Right atrium auricular region (tissue), 2 donors: ENCODE data around the gene XNDC1N. TPM values are rescaled to one million over a fixed set of nuclear protein-coding genes. Genes with fewer than 3 reads are reported as not detected.

Experiments
- DNase-seq: peaks from one replicate; pipeline ENCODE4 v3.0.0-alpha.2; 2019; ENCODE audit warnings: low spot score
- H3K27ac ChIP-seq, 2 donors: fragments of 200-600 bp; sonication (generic); 1 replicate in 1 of 2; 2 replicates in 1 of 2; pipeline ENCODE4 v1.5.1; 2016 to 2019
- H3K27me3 ChIP-seq, 2 donors: fragments of 200-600 bp; sonication (generic); one replicate each; pipeline versions ENCODE4 v1.5.1 to v1.6.0; 2017 to 2019
- H3K36me3 ChIP-seq: fragments of 200-600 bp; sonication (generic); one replicate; pipeline ENCODE4 v1.5.1; 2016
- H3K4me1 ChIP-seq, 2 donors: fragments of 200-600 bp; sonication (generic); one replicate each; pipeline versions ENCODE4 v1.5.1 to v1.6.0; 2017 to 2019
- H3K4me3 ChIP-seq, 2 donors: fragments of 200-600 bp; sonication (generic); 1 replicate in 1 of 2; 2 replicates in 1 of 2; pipeline ENCODE4 v1.5.1; 2017 to 2019; ENCODE audit warnings: mild to moderate bottlenecking in 1 of 2, moderate library complexity in 1 of 2
- H3K9me3 ChIP-seq, 2 donors: fragments of 200-600 bp; sonication (generic); one replicate each; pipeline ENCODE4 v1.5.1; 2019
- CTCF ChIP-seq, 2 donors: fragments of 200-600 bp; sonication (generic); IDR thresholded peaks; one replicate each; pipeline ENCODE4 v1.5.1; 2019; ENCODE audit warnings: antibody characterized with exemption in 2 of 2
- total RNA-seq, 2 donors: library from RNA; depleted of rRNA; stranded (reverse); fragments of >200 nt; gene quantifications; one replicate each; pipeline ENCODE4 v1.1.0, GENCODE V29; 2016

The XNDC1N gene
- total RNA-seq, 2 donors from 2014 or later: 1.4 to 1.5 TPM

GRCh38 chr11:71949034-71949433 is 20.6 kb upstream of the XNDC1N start:
- peaks cover 0 to 19% of the 10 kb centered on the region in 2 donors for H3K4me1 ChIP-seq
- DNase-seq: no peak
- no peak for TF ChIP-seq CTCF (IDR thresholded peaks at IDR 0.05)
- H3K4me3 ChIP-seq: no peak overlapping the region
- no peaks in the 10 kb centered on the region for H3K36me3 ChIP-seq
- no peak overlapping the region for H3K27ac ChIP-seq
- H3K27me3 ChIP-seq: no peaks in the 10 kb centered on the region
- no peaks in the 10 kb centered on the region for H3K9me3 ChIP-seq

GRCh38 chr11:71948314-71949027 is 20.1 kb upstream of the XNDC1N start:
- TF ChIP-seq CTCF (IDR thresholded peaks at IDR 0.05): no peak
- Histone ChIP-seq H3K9me3 (no peaks in the 10 kb centered on the region), H3K27me3 (no peaks in the 10 kb centered on the region), H3K4me1 (peaks cover 0 to 19% of the 10 kb centered on the region in 2 donors), H3K4me3 (no peak overlapping the region), H3K27ac (no peak overlapping the region), H3K36me3 (no peaks in the 10 kb centered on the region)
- DNase-seq: no peak

GRCh38 chr11:71947498-71947897 is 19.1 kb upstream of the XNDC1N start:
- H3K4me1 ChIP-seq: peaks cover 0 to 19% of the 10 kb centered on the region in 2 donors
- no peak overlapping the region for H3K4me3 ChIP-seq
- DNase-seq: no peak
- no peak for TF ChIP-seq CTCF (IDR thresholded peaks at IDR 0.05)
- H3K9me3 ChIP-seq: no peaks in the 10 kb centered on the region
- no peaks in the 10 kb centered on the region for H3K36me3 ChIP-seq
- H3K27me3 ChIP-seq: no peaks in the 10 kb centered on the region
- no peak overlapping the region for H3K27ac ChIP-seq

- DNase-seq: no peak
- TF ChIP-seq CTCF (IDR thresholded peaks at IDR 0.05): no peak
- no peak overlapping the region for H3K4me3 ChIP-seq
- no peaks in the 10 kb centered on the region for H3K27me3 ChIP-seq
- no peak overlapping the region for H3K27ac ChIP-seq
- no peaks in the 10 kb centered on the region for H3K9me3 ChIP-seq
- H3K36me3 ChIP-seq: no peaks in the 10 kb centered on the region
- peaks cover 0 to 19% of the 10 kb centered on the region in 2 donors for H3K4me1 ChIP-seq
These were observed 17.8 kb upstream of the XNDC1N start for GRCh38 chr11:71946144-71946571.

GRCh38 chr11:71940561-71941219 is 12.3 kb upstream of the XNDC1N start:
- no peak for DNase-seq
- Histone ChIP-seq H3K4me3 (no peak overlapping the region), H3K4me1 (peaks cover 0 to 16% of the 10 kb centered on the region in 2 donors), H3K27me3 (no peaks in the 10 kb centered on the region), H3K9me3 (no peaks in the 10 kb centered on the region), H3K36me3 (no peaks in the 10 kb centered on the region), H3K27ac (no peak overlapping the region)
- TF ChIP-seq CTCF (IDR thresholded peaks at IDR 0.05): no peak
